Right renal pelvis (tissue), 4 donors: ENCODE results near the gene PAPPA2. TPM values are rescaled to one million over a fixed set of nuclear protein-coding genes. Genes with fewer than 3 reads are reported as not detected.
"Not testable (repeated sequence)": the region's sequence is repeated elsewhere in the genome, so short reads cannot be mapped to it uniquely, and the experiment has no call there.

Experiments
- DNase-seq, 4 donors: peaks; one replicate each; pipeline ENCODE4 v3.0.0-alpha.2; 2013; ENCODE audit warnings: low read depth in 4 of 4, low spot score in 3 of 4, missing footprints in 1 of 4
- polyA plus RNA-seq, 4 donors: library from polyadenylated mRNA; unstranded; fragments of 120-200 nt; gene quantifications; one replicate each; pipeline ENCODE4 v1.2.1, GENCODE V29; 2013; ENCODE audit not compliant: insufficient read length in 4 of 4

The PAPPA2 gene
- polyA plus RNA-seq, 4 donors, result 58.3 to 83.5 (median 63.8) TPM

GRCh38 chr1:176551146-176551545, 88.2 kb downstream of the PAPPA2 start:
- no peak for DNase-seq

GRCh38 chr1:176552217-176552991, 89.4 kb downstream of the PAPPA2 start:
- DNase-seq, result no peak

GRCh38 chr1:176552999-176553398, 90.0 kb downstream of the PAPPA2 start:
- no peak for DNase-seq

- no peak for DNase-seq
These were observed 93.3 kb downstream of the PAPPA2 start for GRCh38 chr1:176556288-176556687.

- no peak for DNase-seq
These were observed 94.7 kb downstream of the PAPPA2 start for GRCh38 chr1:176557543-176558258.

GRCh38 chr1:176558561-176558960, 95.6 kb downstream of the PAPPA2 start:
- DNase-seq, result no peak

GRCh38 chr1:176559474-176559873, 96.5 kb downstream of the PAPPA2 start:
- no peak for DNase-seq

GRCh38 chr1:176559878-176560277, 96.9 kb downstream of the PAPPA2 start:
- peak; percentile 74 to 77 (median 76) for DNase-seq

- no peak for DNase-seq
These were observed 97.7 kb downstream of the PAPPA2 start for GRCh38 chr1:176560681-176561080.

- DNase-seq, result not testable (repeated sequence)
These were observed 98.8 kb downstream of the PAPPA2 start for GRCh38 chr1:176561761-176562160.

GRCh38 chr1:176566004-176566975, 103.3 kb downstream of the PAPPA2 start:
- DNase-seq, result no peak

GRCh38 chr1:176567190-176567794, 104.3 kb downstream of the PAPPA2 start:
- no peak for DNase-seq

GRCh38 chr1:176568185-176568584, 105.2 kb downstream of the PAPPA2 start:
- no peak for DNase-seq

GRCh38 chr1:176574756-176575155, 111.8 kb downstream of the PAPPA2 start:
- no peak for DNase-seq

GRCh38 chr1:176575991-176576390, 113.0 kb downstream of the PAPPA2 start:
- DNase-seq, result no peak

GRCh38 chr1:176576670-176577069, 113.7 kb downstream of the PAPPA2 start:
- no peak for DNase-seq

- no peak for DNase-seq
These were observed 114.7 kb downstream of the PAPPA2 start for GRCh38 chr1:176577646-176578197.

GRCh38 chr1:176579087-176579486, 116.1 kb downstream of the PAPPA2 start:
- DNase-seq, result no peak

- DNase-seq, result no peak
These were observed 132.2 kb downstream of the PAPPA2 start for GRCh38 chr1:176595217-176595616.

GRCh38 chr1:176601348-176601747, 138.4 kb downstream of the PAPPA2 start:
- DNase-seq, result no peak
